ENCODE measurements around the gene OR8B12. TPM values are rescaled to one million over a fixed set of nuclear protein-coding genes. Genes with fewer than 3 reads are reported as not detected.
A peak's percentile ranks its signal among the peaks of the same experiment; 100 is the strongest.

The OR8B12 gene
- total RNA-seq, 1 donor from 2014 or later = not detected

DNA sequence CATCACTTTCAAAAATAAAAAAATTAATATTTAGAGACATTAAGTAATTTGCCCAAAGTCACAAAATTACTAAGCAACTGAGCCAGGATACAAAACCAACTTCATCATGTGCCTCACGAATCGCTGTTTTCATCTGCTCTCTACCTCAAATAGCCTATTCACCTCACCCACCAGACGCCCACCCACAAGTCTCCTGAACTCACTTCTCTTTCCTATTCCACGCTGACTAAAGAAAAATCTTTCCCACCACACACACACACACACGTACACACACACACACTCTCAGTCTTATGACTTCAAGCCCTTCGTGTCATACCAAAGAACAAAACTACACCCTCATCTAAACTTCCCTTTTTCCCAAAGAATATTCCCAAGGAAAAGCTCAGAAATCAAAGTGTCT is 2.2 kb downstream of the OR8B12 start:
- DNase-seq (ENCODE audit: low spot score in 2 of 2, unreplicated experiment in 2 of 2) = no peak
- no peak overlapping the region for H3K27ac Mint-ChIP-seq
- H3K4me3 Mint-ChIP-seq = no peak overlapping the region
- H3K27me3 Mint-ChIP-seq (ENCODE audit: low read depth) = peaks cover 22% of the 10 kb centered on the region
- TF ChIP-seq, protein P1, sequence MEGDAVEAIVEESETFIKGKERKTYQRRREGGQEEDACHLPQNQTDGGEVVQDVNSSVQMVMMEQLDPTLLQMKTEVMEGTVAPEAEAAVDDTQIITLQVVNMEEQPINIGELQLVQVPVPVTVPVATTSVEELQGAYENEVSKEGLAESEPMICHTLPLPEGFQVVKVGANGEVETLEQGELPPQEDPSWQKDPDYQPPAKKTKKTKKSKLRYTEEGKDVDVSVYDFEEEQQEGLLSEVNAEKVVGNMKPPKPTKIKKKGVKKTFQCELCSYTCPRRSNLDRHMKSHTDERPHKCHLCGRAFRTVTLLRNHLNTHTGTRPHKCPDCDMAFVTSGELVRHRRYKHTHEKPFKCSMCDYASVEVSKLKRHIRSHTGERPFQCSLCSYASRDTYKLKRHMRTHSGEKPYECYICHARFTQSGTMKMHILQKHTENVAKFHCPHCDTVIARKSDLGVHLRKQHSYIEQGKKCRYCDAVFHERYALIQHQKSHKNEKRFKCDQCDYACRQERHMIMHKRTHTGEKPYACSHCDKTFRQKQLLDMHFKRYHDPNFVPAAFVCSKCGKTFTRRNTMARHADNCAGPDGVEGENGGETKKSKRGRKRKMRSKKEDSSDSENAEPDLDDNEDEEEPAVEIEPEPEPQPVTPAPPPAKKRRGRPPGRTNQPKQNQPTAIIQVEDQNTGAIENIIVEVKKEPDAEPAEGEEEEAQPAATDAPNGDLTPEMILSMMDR (IDR thresholded peaks at IDR 0.05; ENCODE audit: unreplicated experiment) = no peak
- peaks cover 6% of the 10 kb centered on the region for H3K9me3 Mint-ChIP-seq
- no peaks in the 10 kb centered on the region for H3K36me3 Mint-ChIP-seq
- H3K4me1 Mint-ChIP-seq = peaks cover 18% of the 10 kb centered on the region

DNA sequence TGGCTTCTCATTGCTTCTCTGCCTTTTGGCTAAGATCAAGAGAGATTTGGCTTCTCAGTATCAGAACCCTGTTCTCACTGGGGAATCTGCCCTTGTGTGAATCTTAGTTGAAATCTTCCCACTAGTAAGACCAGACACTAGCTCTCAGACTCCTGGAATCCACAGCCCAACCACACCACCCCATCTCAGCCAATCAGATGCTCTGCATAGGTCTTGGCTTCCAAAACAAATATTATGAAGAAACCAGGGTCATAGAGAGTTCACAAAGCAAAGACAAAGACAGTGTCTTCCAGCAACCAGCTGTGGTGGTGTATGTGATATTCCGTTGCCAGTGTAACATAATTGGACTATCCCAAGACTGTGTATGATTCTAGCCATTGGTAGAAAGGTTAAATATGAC is 5.4 kb downstream of the OR8B12 start:
- DNase-seq (ENCODE audit: low spot score in 2 of 2, unreplicated experiment in 2 of 2) = no peak
- peaks cover 6% of the 10 kb centered on the region for H3K9me3 Mint-ChIP-seq
- H3K27ac Mint-ChIP-seq = peak overlapping the region; percentile 10
- H3K4me1 Mint-ChIP-seq = peaks cover 18% of the 10 kb centered on the region
- H3K36me3 Mint-ChIP-seq = no peaks in the 10 kb centered on the region
- no peak overlapping the region for H3K4me3 Mint-ChIP-seq
- peaks cover 6% of the 10 kb centered on the region for H3K27me3 Mint-ChIP-seq (ENCODE audit: low read depth)
- TF ChIP-seq, protein P1 (IDR thresholded peaks at IDR 0.05; ENCODE audit: unreplicated experiment) = no peak

DNA sequence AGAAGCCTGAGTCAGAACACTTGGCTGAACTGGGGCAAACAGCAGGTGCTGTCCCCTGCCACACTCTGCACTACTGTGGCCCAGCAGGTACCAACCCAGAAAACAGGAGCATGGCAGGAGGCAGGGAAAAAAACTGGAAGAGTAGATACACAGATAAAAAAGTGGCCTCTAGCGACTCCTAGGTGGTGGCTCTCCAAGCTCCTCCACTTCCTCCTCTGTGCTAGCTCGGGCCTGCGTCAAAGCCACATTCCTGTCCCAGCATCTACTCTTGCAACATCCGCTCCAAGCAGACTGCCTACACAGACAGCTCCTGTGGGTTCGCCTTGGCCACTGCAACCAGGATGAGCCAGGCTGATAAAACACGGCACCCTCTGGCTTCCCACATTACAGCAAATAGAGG is 6.9 kb downstream of the OR8B12 start:
- no peak overlapping the region for H3K4me3 Mint-ChIP-seq
- H3K27me3 Mint-ChIP-seq (ENCODE audit: low read depth) = no peaks in the 10 kb centered on the region
- TF ChIP-seq, protein P1 (IDR thresholded peaks at IDR 0.05; ENCODE audit: unreplicated experiment) = no peak
- peaks cover 6% of the 10 kb centered on the region for H3K9me3 Mint-ChIP-seq
- H3K27ac Mint-ChIP-seq = peak overlapping the region; percentile 12
- peaks cover 18% of the 10 kb centered on the region for H3K4me1 Mint-ChIP-seq
- DNase-seq (ENCODE audit: low spot score in 2 of 2, unreplicated experiment in 2 of 2) = no peak
- H3K36me3 Mint-ChIP-seq = no peaks in the 10 kb centered on the region

DNA sequence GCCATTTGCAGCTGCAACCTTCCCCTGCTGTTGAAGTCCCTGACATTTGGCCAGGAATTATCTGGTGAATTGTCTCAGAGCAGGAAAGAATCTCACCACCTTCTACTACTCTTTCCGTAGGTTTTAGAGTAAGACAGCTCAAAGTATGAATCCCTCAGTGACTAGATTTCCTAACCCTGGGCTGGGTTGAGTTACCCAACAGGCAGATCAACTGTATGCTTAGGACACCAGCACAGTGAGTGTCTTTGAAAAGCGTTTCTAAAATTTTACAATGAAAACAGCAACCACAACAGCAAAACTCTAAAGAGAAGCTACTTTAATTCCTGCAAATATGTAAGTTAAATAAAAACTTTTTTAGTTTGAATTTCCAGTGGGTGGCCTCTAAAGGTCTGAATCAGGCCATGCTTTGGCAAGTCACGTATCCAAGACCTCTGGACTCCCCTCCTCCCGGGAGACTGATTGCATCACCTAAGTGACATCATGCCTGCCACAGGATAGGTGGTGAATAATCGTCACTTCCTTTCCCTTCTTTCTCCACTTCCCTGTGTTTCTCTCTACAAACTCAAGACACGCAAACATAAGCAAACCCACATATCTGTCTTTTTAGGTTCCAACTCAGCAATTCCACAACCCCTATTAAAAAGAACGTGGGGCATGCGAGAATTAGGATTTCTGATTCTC is 7.8 kb downstream of the OR8B12 start:
- DNase-seq (ENCODE audit: low spot score in 2 of 2, unreplicated experiment in 2 of 2) = no peak
- TF ChIP-seq, protein P1 (IDR thresholded peaks at IDR 0.05; ENCODE audit: unreplicated experiment) = no peak
- H3K4me3 Mint-ChIP-seq = no peak overlapping the region
- peaks cover 9% of the 10 kb centered on the region for H3K9me3 Mint-ChIP-seq
- no peak overlapping the region for H3K27ac Mint-ChIP-seq
- peaks cover 18% of the 10 kb centered on the region for H3K4me1 Mint-ChIP-seq
- no peaks in the 10 kb centered on the region for H3K27me3 Mint-ChIP-seq (ENCODE audit: low read depth)
- H3K36me3 Mint-ChIP-seq = no peaks in the 10 kb centered on the region

DNA sequence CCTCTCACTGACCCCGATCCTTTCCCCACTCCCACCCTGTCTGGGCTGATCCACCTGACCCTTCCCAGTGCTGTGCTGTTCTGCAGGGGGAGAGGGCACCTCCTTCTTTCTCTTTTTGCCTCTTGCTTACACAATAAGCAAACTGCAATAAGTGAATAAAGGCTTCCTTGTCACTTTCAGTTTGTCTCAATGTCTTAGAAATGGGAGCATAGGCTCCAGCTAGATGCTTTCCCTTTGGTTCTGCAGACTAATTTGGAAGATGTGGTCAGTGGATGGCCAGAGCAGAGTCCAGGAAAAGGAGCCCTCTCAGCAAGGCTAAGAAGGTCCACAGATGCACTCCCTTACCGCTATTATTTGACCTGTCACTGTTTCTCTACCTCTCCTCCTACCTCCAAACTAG is 9.4 kb downstream of the OR8B12 start:
- no peak for DNase-seq (ENCODE audit: low spot score in 2 of 2, unreplicated experiment in 2 of 2)
- Mint-ChIP-seq H3K4me1 (peaks cover 18% of the 10 kb centered on the region), H3K27me3 (ENCODE audit: low read depth) (no peaks in the 10 kb centered on the region), H3K9me3 (peaks cover 16% of the 10 kb centered on the region), H3K36me3 (no peaks in the 10 kb centered on the region), H3K4me3 (no peak overlapping the region), H3K27ac (no peak overlapping the region)
- TF ChIP-seq, protein P1 (IDR thresholded peaks at IDR 0.05; ENCODE audit: unreplicated experiment) = no peak
